Pancreas (tissue), 10 donors: ENCODE measurements around the gene FZD8. TPM values are rescaled to one million over a fixed set of nuclear protein-coding genes. Genes with fewer than 3 reads are reported as not detected.

Source experiments
- ATAC-seq, 4 donors: fragments of 200-7000 bp; cut with Tn5 transposase; one replicate each; pipeline versions ENCODE4 v1.8.0 to v1.9.1; 2020; ENCODE audit warnings: mild to moderate bottlenecking in 4 of 4, moderate library complexity in 4 of 4
- DNase-seq, 6 donors: peaks; one replicate each; pipeline ENCODE4 v3.0.0-alpha.2; 2020
- FAIRE-seq: peaks from 2 replicates; lab custom pipeline; 2012; peaks lifted over from hg19 to GRCh38; lab: Jason Lieb, UNC
- H3K27ac ChIP-seq, 4 donors: fragments of 200-600 bp; sonication (generic); 1 replicate in 3 of 4; 2 replicates in 1 of 4; pipeline versions ENCODE4 v1.5.0 to v1.8.0; 2020
- H3K27me3 ChIP-seq, 4 donors: fragments of 200-600 bp; one replicate each; pipeline ENCODE4 v1.8.0; 2021
- H3K36me3 ChIP-seq, 3 donors: fragments of 200-600 bp; sonication (generic) in 1 of 3; one replicate each; pipeline versions ENCODE4 v1.5.0 to v1.8.0; 2020 to 2021
- H3K4me1 ChIP-seq, 3 donors: fragments of 200-600 bp; one replicate each; pipeline ENCODE4 v1.8.0; 2021
- H3K4me3 ChIP-seq, 4 donors: fragments of 200-600 bp; sonication (generic) in 2 of 4; one replicate each; pipeline versions ENCODE4 v1.5.0 to v1.8.0; 2020 to 2021
- H3K9me3 ChIP-seq, 4 donors: fragments of 200-600 bp; one replicate each; pipeline ENCODE4 v1.8.0; 2021
- CTCF ChIP-seq, 4 donors: fragments of 200-600 bp; sonication (generic) in 3 of 4; IDR thresholded peaks; one replicate each; pipeline versions ENCODE4 v1.5.0 to v1.8.0; 2021; ENCODE audit warnings: antibody characterized with exemption in 4 of 4
- WGBS, 2 donors: extraction: QIAGEN DNeasy Blood & Tissue Kit; methylation state at CpG; one replicate each; pipeline ENCODE4 v1.1.7; 2013; 5-methylcytosine and 5-hydroxymethylcytosine counted together
- intact Hi-C, 3 donors: fragments of 100-400 bp; cut with DNase I; formaldehyde crosslinking; loops; one replicate each; pipeline versions ENCODE4 v1.11.1 to v1.14.2; 2022
- polyA plus RNA-seq, 2 donors: library from polyadenylated mRNA; stranded (reverse); fragments of 200-250 nt; gene quantifications; one replicate each; pipeline ENCODE4 v1.2.3, GENCODE V29; 2013
- total RNA-seq, 6 donors: library from RNA; stranded (reverse); fragmentation: NEBNext Ultra II Directional in 4 of 6; extraction: Animal tissue kit (Norgen Biotek cat#: 25700) in 4 of 6; gene quantifications; one replicate each; pipeline versions ENCODE4 v1.2.1 to v1.2.4, GENCODE V29; 2021 to 2023
- donor health status: healthy with polysubstance abuse.
- donor health status: DM: no; HTN: no; CAD: no; lungs with moderate emphysema.
- donor health status: DM: no; HTN: no; CAD: no.
- donor health status: control.
- donor health status: control.
- donor health status: Bipolar disorder and iron deficiency.
- donor health status: DM: yes; HTN: yes; CAD: no.
- donor health status: DM: no; HTN: no; CAD: no.
- donor health status: DM: no; HTN: no; CAD: no.
- donor health status: DM: yes; HTN: yes; CAD: no.

FZD8 gene
- total and polyA plus RNA-seq, 8 donors, result 2.3 to 7.8 (median 5.8) TPM

GRCh38 chr10:35594115-35595079 is 47.7 kb downstream of the FZD8 start:
- 53 to 61% methylated on average over 14 of the region's 14 CpGs for WGBS, 2 donors
- FAIRE-seq, result no peak
- no peaks in the 10 kb centered on the region for H3K9me3 ChIP-seq

GRCh38 chr10:35592441-35592840 is 49.7 kb downstream of the FZD8 start:
- no peaks in the 10 kb centered on the region for H3K36me3 ChIP-seq
- H3K27ac ChIP-seq, result no peak overlapping the region
- FAIRE-seq, result no peak
- H3K4me1 ChIP-seq, result no peaks in the 10 kb centered on the region
- no peaks in the 10 kb centered on the region for H3K27me3 ChIP-seq
- DNase-seq, result no peak
- no peak for ATAC-seq
- intact Hi-C loops, result no loop called here
- H3K4me3 ChIP-seq, result no peak overlapping the region
- no peaks in the 10 kb centered on the region for H3K9me3 ChIP-seq
- WGBS, 2 donors, result 78 to 88% methylated on average over 4 of the region's 4 CpGs
- no peak for TF ChIP-seq CTCF (IDR thresholded peaks at IDR 0.05)

More at GRCh38 chr10:35594115-35595079, 47.7 kb downstream of the FZD8 start:
- Histone ChIP-seq H3K4me1 (no peaks in the 10 kb centered on the region), H3K27ac (no peak overlapping the region), H3K4me3 (no peak overlapping the region), H3K36me3 (no peaks in the 10 kb centered on the region), H3K27me3 (no peaks in the 10 kb centered on the region)
- DNase-seq, result no peak
- no peak for TF ChIP-seq CTCF (IDR thresholded peaks at IDR 0.05)
- ATAC-seq, result no peak
- intact Hi-C loops, result no loop called here

GRCh38 chr10:35588836-35589235 is 53.3 kb downstream of the FZD8 start:
- H3K4me1 ChIP-seq, result no peaks in the 10 kb centered on the region
- H3K9me3 ChIP-seq, result no peaks in the 10 kb centered on the region
- intact Hi-C loops, result no loop called here
- FAIRE-seq (no peak), ATAC-seq (no peak), DNase-seq (no peak)
- H3K27me3 ChIP-seq, result no peaks in the 10 kb centered on the region
- H3K27ac ChIP-seq, result no peak overlapping the region
- TF ChIP-seq CTCF (IDR thresholded peaks at IDR 0.05), result no peak
- no peak overlapping the region for H3K4me3 ChIP-seq
- H3K36me3 ChIP-seq, result no peaks in the 10 kb centered on the region

Other genes starting within 250 kb of the FZD8 start
- not detected for gene GJD4, start 37.0 kb downstream of the FZD8 start, total RNA-seq
- under 1 TPM in 1 of 2 donors, not detected in 1; 0.11 TPM for gene GJD4, start 37.0 kb downstream of the FZD8 start, polyA plus RNA-seq